GM10248 (cell line): Measurements from ENCODE around the gene TBXT.
"Not testable (repeated sequence)": the region's sequence is repeated elsewhere in the genome, so short reads cannot be mapped to it uniquely, and the experiment has no call there.

Experiments
- CTCF ChIA-PET: fragments of 300-600 bp; sonication (Branson Sonifier 250); formaldehyde crosslinking; extraction: SDS; loops from one replicate; lab custom pipeline; 2021; ENCODE audit warnings: antibody characterized with exemption; lab: Yijun Ruan, JAX
- POLR2A ChIA-PET: fragments of 350-650 bp; sonication (Branson Sonifier 250); formaldehyde crosslinking; extraction: SDS; loops from one replicate; lab custom pipeline; 2020; ENCODE audit warnings: antibody characterized with exemption; lab: Yijun Ruan, JAX
- DNase-seq: peaks from one replicate; pipeline ENCODE4 v3.0.0; 2012; ENCODE audit errors: extremely low spot score
- TF ChIP-seq, protein P1 (sequence below): IDR thresholded peaks from 2 replicates; pipeline ENCODE4 v1.5.1; 2012; ENCODE audit warnings: mild to moderate bottlenecking, low read depth; ENCODE audit errors: extremely low read depth, missing control alignments, control extremely low read depth

TBXT gene

GRCh38 chr6:166194914-166195859, 27.5 kb upstream of the TBXT start:
- CTCF ChIA-PET = interaction anchor here (1.3 kb wide), 1 partner anchor 12 kb away, joined by 4 read pairs; no protein-coding TSS in a partner anchor
- POLR2A ChIA-PET = no interaction called here
- DNase-seq = no peak
- TF ChIP-seq, protein P1, sequence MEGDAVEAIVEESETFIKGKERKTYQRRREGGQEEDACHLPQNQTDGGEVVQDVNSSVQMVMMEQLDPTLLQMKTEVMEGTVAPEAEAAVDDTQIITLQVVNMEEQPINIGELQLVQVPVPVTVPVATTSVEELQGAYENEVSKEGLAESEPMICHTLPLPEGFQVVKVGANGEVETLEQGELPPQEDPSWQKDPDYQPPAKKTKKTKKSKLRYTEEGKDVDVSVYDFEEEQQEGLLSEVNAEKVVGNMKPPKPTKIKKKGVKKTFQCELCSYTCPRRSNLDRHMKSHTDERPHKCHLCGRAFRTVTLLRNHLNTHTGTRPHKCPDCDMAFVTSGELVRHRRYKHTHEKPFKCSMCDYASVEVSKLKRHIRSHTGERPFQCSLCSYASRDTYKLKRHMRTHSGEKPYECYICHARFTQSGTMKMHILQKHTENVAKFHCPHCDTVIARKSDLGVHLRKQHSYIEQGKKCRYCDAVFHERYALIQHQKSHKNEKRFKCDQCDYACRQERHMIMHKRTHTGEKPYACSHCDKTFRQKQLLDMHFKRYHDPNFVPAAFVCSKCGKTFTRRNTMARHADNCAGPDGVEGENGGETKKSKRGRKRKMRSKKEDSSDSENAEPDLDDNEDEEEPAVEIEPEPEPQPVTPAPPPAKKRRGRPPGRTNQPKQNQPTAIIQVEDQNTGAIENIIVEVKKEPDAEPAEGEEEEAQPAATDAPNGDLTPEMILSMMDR = no peak

GRCh38 chr6:166192557-166192956, 24.9 kb upstream of the TBXT start:
- ChIA-PET POLR2A (no interaction called here), CTCF (no interaction called here)
- no peak for DNase-seq
- TF ChIP-seq, protein P1 = no peak

GRCh38 chr6:166192136-166192535, 24.5 kb upstream of the TBXT start:
- no peak for DNase-seq
- ChIA-PET POLR2A (no interaction called here), CTCF (no interaction called here)
- TF ChIP-seq, protein P1 = no peak

DNA sequence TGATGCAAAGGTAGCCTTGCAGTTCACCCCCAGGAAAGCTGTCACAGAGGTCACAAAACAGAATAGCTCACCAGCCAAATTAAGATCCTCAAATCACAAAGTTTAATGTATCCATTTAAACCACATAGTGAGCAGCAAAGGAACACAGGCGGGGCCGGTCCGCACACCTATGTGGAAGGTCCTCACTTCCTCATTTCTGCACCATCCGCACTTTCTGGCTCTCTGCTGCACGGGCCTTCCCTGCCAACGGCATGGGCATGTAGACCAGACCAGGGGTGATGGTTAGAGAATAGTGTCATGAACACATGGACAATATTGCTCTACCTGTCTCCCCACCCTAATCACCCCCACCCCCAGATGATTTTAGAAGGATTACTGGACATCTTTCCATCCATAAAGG, 12.1 kb upstream of the TBXT start:
- ChIA-PET POLR2A (no interaction called here), CTCF (no interaction called here)
- TF ChIP-seq, protein P1 = no peak

GRCh38 chr6:166176106-166176505, 8.5 kb upstream of the TBXT start:
- ChIA-PET CTCF (interaction anchor here (0.6 kb wide), 1 partner anchor 225 kb away, joined by 3 read pairs; no protein-coding TSS in a partner anchor), POLR2A (no interaction called here)
- no peak for DNase-seq
- TF ChIP-seq, protein P1 = no peak

More for the DNA sequence above, 12.1 kb upstream of the TBXT start:
- no peak for DNase-seq

- POLR2A ChIA-PET, DNase-seq, CTCF ChIA-PET: not testable (repeated sequence)
These were observed 7.4 kb upstream of the TBXT start for GRCh38 chr6:166175093-166175492.

DNA sequence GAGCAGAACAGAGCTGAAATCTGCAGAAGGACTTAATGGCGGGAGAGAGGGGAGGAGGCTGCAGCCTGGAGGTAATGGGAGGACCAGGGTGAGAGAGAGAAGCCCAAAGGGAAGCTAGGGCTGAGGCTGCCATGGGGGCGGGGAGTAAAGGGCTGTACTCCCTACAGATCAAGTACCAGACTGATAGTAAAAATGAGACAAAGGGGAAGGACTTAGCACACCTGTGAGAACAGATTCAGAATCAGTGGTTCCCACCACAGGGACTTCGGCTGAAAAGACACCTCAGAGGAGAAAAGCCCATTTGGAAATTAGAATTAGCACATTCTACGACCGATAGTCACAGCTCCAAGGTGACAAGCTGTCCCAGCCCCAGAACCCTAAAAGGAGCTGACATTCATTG, 6.4 kb upstream of the TBXT start:
- POLR2A ChIA-PET = no interaction called here
- DNase-seq = no peak
- CTCF ChIA-PET = no interaction called here
- TF ChIP-seq, protein P1 = no peak
